ENCODE data around the gene UCK1.

The UCK1 gene

DNA sequence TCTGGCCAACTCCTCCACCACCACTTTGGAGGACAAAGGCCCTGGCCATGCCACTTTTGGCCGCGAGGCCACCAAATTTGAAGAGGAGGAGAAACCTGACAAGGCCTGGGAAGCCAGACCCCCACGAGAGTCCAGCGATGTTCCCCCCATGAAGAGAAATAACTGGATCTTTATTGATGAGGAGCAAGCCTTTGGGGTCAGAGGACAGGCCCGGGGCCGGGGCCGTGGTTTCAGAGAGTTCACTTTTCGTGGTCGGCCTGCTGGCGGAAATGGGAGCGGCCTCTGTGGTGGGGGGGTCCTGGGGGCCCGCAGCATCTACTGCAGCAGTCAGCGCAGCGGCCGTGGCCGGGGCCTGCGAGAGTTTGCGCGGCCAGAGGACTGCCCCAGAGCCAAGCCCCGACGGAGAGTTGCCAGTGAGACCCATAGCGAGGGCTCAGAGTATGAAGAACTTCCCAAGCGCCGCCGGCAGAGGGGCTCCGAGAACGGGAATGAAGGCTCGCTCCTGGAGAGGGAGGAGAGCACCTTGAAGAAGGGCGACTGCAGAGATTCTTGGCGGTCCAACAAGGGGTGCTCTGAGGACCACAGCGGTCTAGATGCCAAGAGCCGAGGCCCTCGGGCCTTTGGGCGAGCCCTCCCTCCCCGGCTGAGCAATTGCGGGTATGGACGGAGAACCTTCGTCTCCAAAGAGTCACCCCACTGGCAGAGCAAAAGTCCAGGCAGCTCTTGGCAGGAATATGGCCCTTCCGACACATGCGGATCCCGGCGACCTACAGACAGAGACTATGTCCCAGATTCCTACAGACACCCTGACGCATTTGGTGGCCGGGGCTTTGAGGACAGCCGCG, 55.7 kb downstream of the UCK1 start:
- no peak for DNase-seq

GRCh38 chr9:131474711-131475110, 56.4 kb downstream of the UCK1 start:
- DNase-seq: no peak

DNA sequence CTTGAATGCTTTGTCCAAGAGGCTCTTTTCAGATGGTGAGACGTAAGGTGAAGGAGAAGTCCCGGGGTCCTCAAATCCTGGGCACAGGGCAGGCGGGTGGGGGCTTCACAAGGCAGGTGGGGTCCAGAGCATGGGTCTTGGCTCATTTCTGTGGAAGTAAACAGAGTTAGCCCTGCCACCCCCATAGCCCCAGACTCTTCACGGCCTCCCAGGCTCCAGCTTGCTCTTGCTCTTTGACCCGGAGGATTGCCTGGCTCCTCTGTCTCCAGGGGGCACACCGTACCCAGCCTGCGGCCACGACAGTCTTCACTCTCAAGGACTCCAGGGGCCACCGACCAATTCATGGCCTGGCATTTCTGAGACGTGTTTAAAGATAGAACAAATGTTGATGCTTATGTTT, 57.2 kb downstream of the UCK1 start:
- DNase-seq: no peak
